NCI-H1930 (cell line): ENCODE results near the gene CCKAR.

Experiments
- DNase-seq, 2 experiments: peaks; one replicate each; lab custom pipeline; 2025; lab: John Stamatoyannopoulos, UW

CCKAR gene

DNA sequence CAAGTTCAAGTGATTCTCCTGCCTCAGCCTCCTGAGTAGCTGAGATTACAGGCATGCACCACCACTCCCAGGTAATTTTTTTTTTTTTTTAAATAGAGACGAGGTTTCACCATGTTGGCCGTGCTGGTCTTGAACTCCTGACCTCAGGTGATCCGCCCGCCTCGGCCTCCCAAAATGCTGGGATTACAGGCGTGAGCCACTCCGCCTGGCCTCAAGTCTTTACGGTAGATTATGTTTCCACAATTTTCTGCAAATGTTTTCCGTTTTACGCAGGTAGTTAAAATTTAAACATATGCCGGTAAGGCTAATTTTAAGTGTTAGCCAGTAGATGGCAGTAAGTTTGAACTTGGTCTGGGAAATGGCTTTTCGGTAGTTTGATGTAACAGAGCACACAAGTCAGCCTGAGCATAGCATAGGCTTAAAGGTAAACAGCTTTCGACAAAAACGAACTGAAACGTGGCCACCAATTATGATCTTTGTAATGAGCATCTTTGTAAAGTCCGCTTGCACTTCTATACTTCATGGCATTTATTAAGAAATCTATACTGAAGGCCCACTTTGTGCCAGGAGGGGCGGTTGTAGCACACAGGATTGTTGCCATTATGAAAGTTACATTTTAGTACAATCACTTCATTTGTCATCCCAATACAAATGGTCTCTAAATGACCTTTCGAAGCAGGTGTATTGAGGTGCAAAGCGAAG, 31.1 kb downstream of the CCKAR start:
- DNase-seq, result peak in 1 of 2 experiments; percentile 2

- no peak for DNase-seq
These were observed 32.1 kb downstream of the CCKAR start for GRCh38 chr4:26458157-26458561.

DNA sequence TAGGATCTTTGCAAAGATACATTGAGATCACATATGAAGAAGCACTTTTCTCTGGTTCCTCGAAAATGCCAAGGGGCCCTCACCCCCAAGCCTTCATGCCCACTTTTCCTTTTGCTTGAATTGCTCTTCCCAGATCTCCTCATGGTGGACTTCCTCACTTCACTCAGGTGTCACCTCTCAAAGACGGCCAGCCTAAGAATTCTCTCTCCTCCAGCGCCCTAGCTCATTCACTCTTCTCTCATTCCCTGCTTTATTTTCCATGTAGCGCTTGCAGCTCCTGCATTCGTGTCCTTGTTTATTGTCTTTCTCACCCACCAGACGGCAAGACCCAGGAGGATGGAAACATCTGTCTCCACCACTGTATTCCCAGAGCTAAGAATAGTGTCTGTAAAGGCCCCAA, 32.9 kb downstream of the CCKAR start:
- no peak for DNase-seq

GRCh38 chr4:26455571-26455970, 34.7 kb downstream of the CCKAR start:
- no peak for DNase-seq

DNA sequence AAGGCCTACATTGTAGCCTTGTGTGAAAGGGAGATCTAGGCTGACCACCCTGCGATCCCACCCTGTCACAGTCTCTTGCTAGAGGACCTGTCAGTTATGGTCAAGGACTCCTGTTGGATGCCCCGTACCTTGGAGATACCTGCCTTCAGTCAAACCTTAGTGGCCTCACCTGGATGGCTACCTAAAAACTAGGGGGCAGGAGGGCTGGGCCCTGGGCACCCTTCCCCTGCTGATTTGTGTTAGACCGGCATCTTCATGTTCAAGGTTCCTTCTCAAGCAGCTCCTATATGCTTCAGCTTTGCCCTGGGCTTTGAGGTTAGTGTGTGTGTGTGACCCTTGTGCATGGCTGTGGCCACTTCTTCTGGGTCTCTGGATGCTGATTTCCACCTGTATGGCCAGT, 35.3 kb downstream of the CCKAR start:
- DNase-seq, result no peak

DNA sequence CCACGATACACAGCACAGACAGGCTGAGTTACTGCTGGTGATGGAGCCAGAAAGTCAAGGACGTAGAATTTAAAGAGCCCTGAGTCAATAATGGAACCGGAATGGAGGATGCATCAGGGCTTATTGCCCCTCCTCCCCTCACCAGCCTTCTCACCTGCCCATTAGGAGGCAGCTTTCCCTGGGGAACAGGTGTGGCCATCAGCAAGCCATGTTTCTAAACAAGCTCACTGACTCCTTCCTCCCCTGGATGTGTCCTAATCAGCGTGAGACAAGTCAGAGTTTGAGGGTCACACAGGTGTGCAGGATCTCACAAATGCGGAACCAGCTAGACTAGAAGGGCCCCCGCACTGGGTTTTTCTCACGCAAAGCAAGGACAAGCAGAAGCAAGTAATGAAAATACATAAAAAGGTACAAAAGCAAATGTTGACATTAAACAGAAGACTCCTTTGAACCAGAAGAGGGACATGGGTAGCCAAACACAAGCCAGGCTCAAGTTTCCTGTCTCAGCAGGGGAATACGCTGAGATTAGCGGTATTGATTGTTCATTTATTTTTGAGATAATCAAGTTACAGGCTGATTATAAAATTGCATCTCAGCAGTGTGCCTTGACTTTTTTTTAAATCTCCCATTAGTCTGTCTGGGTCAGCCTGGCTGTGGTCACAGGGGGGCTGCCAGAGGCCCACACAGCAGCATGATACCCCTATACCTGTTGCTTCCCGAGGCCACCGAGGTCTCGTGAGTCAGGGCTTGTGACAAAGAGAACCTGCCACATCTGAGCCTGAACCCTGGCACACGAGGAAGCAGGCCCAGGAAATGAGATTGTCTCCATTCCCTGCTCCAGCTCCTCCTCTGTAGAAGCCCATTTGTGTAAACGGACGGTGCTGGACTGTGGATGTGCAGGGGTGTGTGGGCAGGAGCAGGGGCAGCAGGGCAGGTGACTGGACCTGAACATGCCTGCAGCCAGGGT, 37.4 kb downstream of the CCKAR start:
- DNase-seq, result peak; percentile 47 to 56

DNA sequence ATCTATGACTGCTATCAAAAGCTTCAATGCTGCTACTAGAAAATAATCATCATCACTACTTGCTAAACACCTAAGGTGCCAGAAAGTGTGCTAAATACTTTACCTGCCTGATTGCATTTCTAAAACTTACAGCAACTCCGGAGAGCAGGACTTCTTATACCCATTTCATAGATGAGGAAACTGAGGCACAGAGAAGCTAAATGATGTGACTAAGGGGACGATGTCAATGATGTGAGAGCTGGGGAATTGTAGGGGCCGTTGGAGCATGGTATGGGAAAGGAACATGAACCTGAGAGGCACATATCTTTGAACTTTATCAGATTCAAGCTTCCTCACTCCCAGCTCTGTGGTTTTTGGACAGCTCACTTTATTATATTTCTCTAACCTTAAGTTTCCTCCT, 38.7 kb downstream of the CCKAR start:
- no peak for DNase-seq

DNA sequence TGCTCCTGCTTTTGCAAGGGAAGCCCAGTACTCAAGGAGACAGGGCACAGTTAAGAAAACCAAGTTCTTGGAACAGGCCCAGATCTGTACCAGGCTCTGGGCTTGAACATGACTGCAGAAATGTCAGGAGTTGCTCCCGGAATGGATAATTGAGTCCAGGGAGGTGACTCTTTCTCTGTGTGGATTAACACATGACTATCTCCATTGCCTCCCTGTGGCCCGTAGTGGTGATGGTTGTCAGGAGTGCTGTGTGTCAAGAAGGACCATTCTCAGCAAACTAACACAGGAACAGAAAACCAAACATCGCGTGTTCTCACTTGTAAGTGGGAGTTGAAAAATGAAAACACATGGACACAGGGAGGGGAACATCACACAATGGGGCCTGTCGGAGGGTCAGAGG, 39.9 kb downstream of the CCKAR start:
- DNase-seq, result no peak

- no peak for DNase-seq
These were observed 42.9 kb downstream of the CCKAR start for GRCh38 chr4:26447378-26447777.

DNA sequence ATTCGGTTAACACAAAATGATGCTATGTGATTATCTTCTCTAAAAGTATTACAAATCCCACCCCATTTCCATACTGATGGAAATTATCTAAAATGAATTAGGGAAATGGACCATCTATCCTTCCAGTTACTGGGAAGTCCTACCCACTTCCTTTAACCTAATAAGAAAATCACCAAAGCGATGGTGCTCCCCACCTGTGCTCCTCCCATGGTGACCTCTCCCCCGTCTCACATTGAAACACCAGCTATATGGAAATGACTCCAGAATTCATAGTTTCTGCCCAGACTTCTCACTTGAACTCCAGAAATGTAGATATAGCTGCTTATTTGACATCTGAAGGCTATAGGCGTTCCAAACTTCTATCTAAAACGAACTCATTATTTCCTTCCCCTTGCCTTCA, 48.5 kb downstream of the CCKAR start:
- DNase-seq, result no peak

GRCh38 chr4:26441102-26441501, 49.2 kb downstream of the CCKAR start:
- no peak for DNase-seq

DNA sequence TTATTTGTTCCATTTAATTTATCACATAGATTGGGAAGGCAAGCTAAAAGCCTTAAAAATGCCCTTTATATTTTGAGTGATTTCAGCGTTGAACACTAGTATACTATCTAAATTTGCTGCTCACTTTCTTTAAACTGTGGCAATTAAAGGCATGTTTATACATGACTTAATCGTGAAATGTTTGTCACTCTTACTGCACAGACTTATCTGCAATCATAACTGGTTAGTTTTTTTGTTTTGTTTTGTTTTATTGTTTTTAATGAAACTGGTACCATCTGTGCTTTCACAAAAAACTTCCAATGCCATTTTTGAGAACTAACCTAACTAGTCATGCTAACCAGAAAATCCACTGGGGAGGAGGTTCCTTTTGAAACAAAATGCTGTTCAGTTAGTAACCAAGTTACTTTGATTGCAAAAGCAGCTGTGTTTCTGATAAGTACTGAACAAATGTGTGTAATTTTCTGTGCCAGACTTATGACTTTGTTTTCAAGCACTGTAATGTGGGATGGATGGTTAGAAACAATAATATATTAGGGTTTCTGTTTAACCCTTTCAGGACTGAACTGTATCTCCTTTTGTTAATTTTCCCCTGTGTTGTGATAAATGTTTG, 56.1 kb downstream of the CCKAR start:
- no peak for DNase-seq

DNA sequence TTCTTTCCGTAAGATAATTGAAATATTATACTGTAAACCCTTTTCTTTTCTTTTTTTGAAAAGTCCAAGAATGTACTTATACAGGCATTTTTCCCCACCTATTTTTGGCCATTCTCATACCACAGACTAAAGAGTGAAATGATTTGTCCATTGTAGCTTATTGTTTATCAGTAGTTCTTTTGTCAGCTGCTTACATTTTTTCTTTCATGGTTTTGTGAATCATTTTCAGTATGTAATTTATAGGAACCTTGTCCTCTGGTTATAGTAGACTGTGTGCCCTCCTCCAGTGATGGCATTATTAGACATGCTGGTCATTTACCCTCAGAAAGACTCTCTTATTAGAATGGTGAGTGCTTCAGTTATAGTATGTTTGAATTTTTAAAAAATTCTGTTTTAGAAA, 56.7 kb downstream of the CCKAR start:
- DNase-seq, result no peak

GRCh38 chr4:26432419-26432818, 57.9 kb downstream of the CCKAR start:
- no peak for DNase-seq

DNA sequence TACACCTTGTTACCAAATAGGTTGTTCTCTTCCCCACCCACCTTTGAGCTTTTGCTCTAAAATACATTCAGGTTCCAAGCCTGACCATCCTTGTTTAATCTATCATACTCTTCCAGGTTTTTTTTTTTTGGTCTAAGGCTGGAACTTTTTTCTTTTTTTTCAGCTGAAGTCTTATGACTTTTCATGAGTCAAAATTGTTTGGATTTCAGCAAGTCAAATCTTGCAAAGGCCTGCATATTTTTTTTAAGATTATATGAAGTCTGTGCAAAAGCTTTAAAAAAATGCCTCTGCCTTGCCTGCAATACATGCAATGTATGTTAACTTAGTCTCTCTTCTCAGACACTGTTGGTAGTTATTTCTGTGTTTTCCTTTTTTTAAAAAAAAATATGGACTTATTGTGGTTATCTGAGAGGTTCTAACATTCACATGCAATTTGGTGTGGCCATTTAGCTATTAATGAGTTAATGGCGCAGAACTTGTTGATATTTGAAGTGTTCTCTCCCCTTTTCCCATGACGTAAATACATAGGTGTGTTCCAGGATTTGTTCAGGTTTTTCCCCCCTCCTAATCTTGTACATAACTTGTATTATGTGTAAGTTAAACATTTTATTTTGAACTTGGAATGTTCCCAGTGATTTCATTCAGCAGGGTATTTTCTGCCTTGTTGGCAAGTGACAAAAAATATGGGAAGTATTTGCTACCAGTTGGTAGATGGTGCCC, 58.7 kb downstream of the CCKAR start:
- no peak for DNase-seq
